Prostate gland (tissue), 2 donors: ENCODE results near the gene TBX2. TPM values are rescaled to one million over a fixed set of nuclear protein-coding genes. Genes with fewer than 3 reads are reported as not detected.
A peak's percentile ranks its signal among the peaks of the same experiment; 100 is the strongest.
"Not testable (repeated sequence)": the region's sequence is repeated elsewhere in the genome, so short reads cannot be mapped to it uniquely, and the experiment has no call there.

Experiments used
- DNase-seq: peaks from one replicate; pipeline ENCODE4 v3.0.0-alpha.2; 2019; ENCODE audit warnings: low spot score
- H3K27ac ChIP-seq, 2 donors: fragments of 200-600 bp; sonication (generic); 2 replicates each; pipeline ENCODE4 v1.5.1; 2017 to 2019
- H3K27me3 ChIP-seq: fragments of 200-600 bp; sonication (generic); replicated peaks from 2 replicates; pipeline ENCODE4 v1.5.1; 2019; ENCODE audit not compliant: insufficient read depth
- H3K36me3 ChIP-seq, 2 donors: fragments of 200-600 bp; sonication (generic); 1 replicate in 1 of 2; 2 replicates in 1 of 2; pipeline versions ENCODE4 v1.5.1 to v1.8.1; 2017 to 2019
- H3K4me1 ChIP-seq: fragments of 200-600 bp; sonication (generic); replicated peaks from 2 replicates; pipeline ENCODE4 v1.5.1; 2019
- H3K4me3 ChIP-seq, 2 donors: fragments of 200-600 bp; sonication (generic); 2 replicates each; pipeline ENCODE4 v1.5.1; 2017 to 2019
- H3K9me3 ChIP-seq: fragments of 200-600 bp; sonication (generic); 2 replicates; pipeline ENCODE4 v1.5.1; 2017
- CTCF ChIP-seq, 4 experiments: fragments of 200-600 bp in 2 of 4; fragments of 450-650 bp in 2 of 4; sonication (generic) in 2 of 4; IDR thresholded peaks; 1 replicate in 3 of 4; 2 replicates in 1 of 4; pipeline ENCODE4 v1.5.1; 2016 to 2019; ENCODE audit warnings: antibody characterized with exemption in 4 of 4, mild to moderate bottlenecking in 2 of 4, moderate library complexity in 2 of 4
- POLR2A ChIP-seq: fragments of 450-650 bp; IDR thresholded peaks from one replicate; pipeline ENCODE4 v1.6.1; 2016; ENCODE audit warnings: antibody characterized with exemption, mild to moderate bottlenecking
- POLR2AphosphoS5 ChIP-seq: sonication (generic); formaldehyde crosslinking; IDR thresholded peaks from one replicate; pipeline ENCODE4 v1.6.1; 2017; ENCODE audit warnings: antibody characterized with exemption
- WGBS: methylation state at CpG from one replicate; pipeline ENCODE4 v1.1.5; 2018; 5-methylcytosine and 5-hydroxymethylcytosine counted together
- intact Hi-C: fragments of 100-400 bp; cut with DNase I; formaldehyde crosslinking; loops from one replicate; pipeline ENCODE4 v1.14.2; 2022
- total RNA-seq, 2 donors: library from RNA; depleted of rRNA; stranded (reverse); fragments of >200 nt; gene quantifications; one replicate each; pipeline ENCODE4 v1.1.0, GENCODE V29; 2016

The TBX2 gene
- total RNA-seq, 2 donors from 2014 or later: 9.2 to 34.1 TPM

GRCh38 chr17:61423967-61424649 is 24.5 kb downstream of the TBX2 start:
- no peak for DNase-seq
- WGBS: 80% methylated on average over 10 of the region's 10 CpGs
- no peak overlapping the region for H3K27ac ChIP-seq
- TF ChIP-seq POLR2AphosphoS5: no peak
- no peak for TF ChIP-seq POLR2A
- TF ChIP-seq CTCF (IDR thresholded peaks at IDR 0.05): no peak
- no peaks in the 10 kb centered on the region for H3K36me3 ChIP-seq
- intact Hi-C loops: no loop called here
- no peak overlapping the region for H3K4me3 ChIP-seq
- H3K9me3 ChIP-seq: no peaks in the 10 kb centered on the region
- no peaks in the 10 kb centered on the region for H3K27me3 ChIP-seq
- no peaks in the 10 kb centered on the region for H3K4me1 ChIP-seq

GRCh38 chr17:61425682-61426481 is 26.2 kb downstream of the TBX2 start:
- no peak overlapping the region for H3K4me3 ChIP-seq
- WGBS: 68% methylated on average over 11 of the region's 11 CpGs
- intact Hi-C loops: no loop called here
- TF ChIP-seq POLR2A: no peak
- peak in 1 of 4 experiments; percentile 5 for TF ChIP-seq CTCF (IDR thresholded peaks at IDR 0.05)
- no peaks in the 10 kb centered on the region for H3K36me3 ChIP-seq
- H3K4me1 ChIP-seq: no peaks in the 10 kb centered on the region
- no peak for DNase-seq
- H3K27me3 ChIP-seq: no peaks in the 10 kb centered on the region
- no peak overlapping the region for H3K27ac ChIP-seq
- no peaks in the 10 kb centered on the region for H3K9me3 ChIP-seq

- no peak overlapping the region for H3K27ac ChIP-seq
- no peak for TF ChIP-seq POLR2A
- WGBS: 87% methylated on average over 10 of the region's 10 CpGs
- intact Hi-C loops: no loop called here
- no peaks in the 10 kb centered on the region for H3K27me3 ChIP-seq
- no peaks in the 10 kb centered on the region for H3K36me3 ChIP-seq
- H3K4me1 ChIP-seq: no peaks in the 10 kb centered on the region
- H3K9me3 ChIP-seq: no peaks in the 10 kb centered on the region
- H3K4me3 ChIP-seq: no peak overlapping the region
- DNase-seq: no peak
These were observed 27.1 kb downstream of the TBX2 start for GRCh38 chr17:61426482-61427304.

GRCh38 chr17:61427567-61427966 is 27.9 kb downstream of the TBX2 start:
- Histone ChIP-seq H3K27ac (no peak overlapping the region), H3K4me3 (no peak overlapping the region), H3K36me3 (no peaks in the 10 kb centered on the region), H3K27me3 (no peaks in the 10 kb centered on the region), H3K4me1 (no peaks in the 10 kb centered on the region), H3K9me3 (no peaks in the 10 kb centered on the region)
- TF ChIP-seq POLR2A (no peak), POLR2AphosphoS5 (no peak), CTCF (IDR thresholded peaks at IDR 0.05) (no peak)
- intact Hi-C loops: no loop called here
- no peak for DNase-seq

GRCh38 chr17:61429274-61429673 is 29.6 kb downstream of the TBX2 start:
- H3K27ac ChIP-seq: no peak overlapping the region
- DNase-seq: no peak
- WGBS: 79% methylated on average over 1 of the region's 1 CpG
- intact Hi-C loops: no loop called here
- H3K27me3 ChIP-seq: no peaks in the 10 kb centered on the region
- no peaks in the 10 kb centered on the region for H3K36me3 ChIP-seq
- H3K4me3 ChIP-seq: no peak overlapping the region
- no peaks in the 10 kb centered on the region for H3K9me3 ChIP-seq
- TF ChIP-seq CTCF (IDR thresholded peaks at IDR 0.05) (no peak), POLR2A (no peak)
- H3K4me1 ChIP-seq: no peaks in the 10 kb centered on the region

GRCh38 chr17:61429831-61430230 is 30.2 kb downstream of the TBX2 start:
- H3K27ac ChIP-seq, DNase-seq: not testable (repeated sequence)
- WGBS: 94% methylated on average over 6 of the region's 6 CpGs

More at GRCh38 chr17:61429831-61430230, 30.2 kb downstream of the TBX2 start:
- H3K4me3 ChIP-seq, H3K4me1 ChIP-seq, H3K9me3 ChIP-seq, intact Hi-C loops, H3K27me3 ChIP-seq, H3K36me3 ChIP-seq: not testable (repeated sequence)
